AG09319 (cell line): ENCODE measurements around the gene COTL1.

Source experiments
- DNase-seq: peaks from one replicate; pipeline ENCODE4 v3.0.0-alpha.2; 2010; ENCODE audit warnings: low read depth; ENCODE audit errors: extremely low read depth
- CTCF ChIP-seq: IDR thresholded peaks from 2 replicates; pipeline ENCODE4 v1.5.1; 2011; ENCODE audit warnings: low read depth, mild to moderate bottlenecking, inconsistent platforms, low read length, moderate library complexity

The COTL1 gene

GRCh38 chr16:84613408-84614072 lies 4.3 kb downstream of the COTL1 start:
- DNase-seq: no peak
- no peak for TF ChIP-seq CTCF

GRCh38 chr16:84612686-84613085 lies 5.2 kb downstream of the COTL1 start:
- TF ChIP-seq CTCF: no peak
- DNase-seq: no peak

GRCh38 chr16:84611041-84611440 lies 6.8 kb downstream of the COTL1 start:
- TF ChIP-seq CTCF: no peak

GRCh38 chr16:84610376-84610775 lies 7.5 kb downstream of the COTL1 start:
- TF ChIP-seq CTCF: no peak
- DNase-seq: no peak

More at GRCh38 chr16:84611041-84611440, 6.8 kb downstream of the COTL1 start:
- DNase-seq: no peak

GRCh38 chr16:84609563-84610177 lies 8.2 kb downstream of the COTL1 start:
- no peak for DNase-seq
- no peak for TF ChIP-seq CTCF

GRCh38 chr16:84608282-84608681 lies 9.6 kb downstream of the COTL1 start:
- no peak for DNase-seq
- no peak for TF ChIP-seq CTCF

GRCh38 chr16:84607694-84608093 lies 10.2 kb downstream of the COTL1 start:
- no peak for TF ChIP-seq CTCF
- no peak for DNase-seq
